Transverse colon (tissue), 4 donors: Measurements from ENCODE around the gene HOXB7. TPM values are rescaled to one million over a fixed set of nuclear protein-coding genes. Genes with fewer than 3 reads are reported as not detected.

Experiments
- DNase-seq: peaks from one replicate; pipeline ENCODE4 v3.0.0-alpha.2; 2019
- H3K27ac ChIP-seq, 4 donors: fragments of 200-600 bp; sonication (generic); 2 replicates each; pipeline ENCODE4 v1.5.1; 2016 to 2018; ENCODE audit warnings: inconsistent platforms in 4 of 4
- H3K27me3 ChIP-seq: fragments of 200-600 bp; sonication (generic); 2 replicates; pipeline ENCODE4 v1.5.1; 2017; ENCODE audit warnings: inconsistent platforms
- H3K36me3 ChIP-seq, 4 donors: fragments of 200-600 bp; sonication (generic); 2 replicates each; pipeline ENCODE4 v1.5.1; 2017 to 2019; ENCODE audit warnings: inconsistent platforms in 4 of 4
- H3K4me1 ChIP-seq, 4 donors: fragments of 200-600 bp; sonication (generic); 2 replicates each; pipeline ENCODE4 v1.5.1; 2017 to 2020; ENCODE audit warnings: inconsistent platforms in 4 of 4
- H3K4me3 ChIP-seq, 4 donors: fragments of 200-600 bp; sonication (generic); 1 replicate in 1 of 4; 2 replicates in 3 of 4; pipeline versions ENCODE4 v1.5.1 to v1.6.1; 2017 to 2019; ENCODE audit warnings: inconsistent platforms in 4 of 4
- H3K9me3 ChIP-seq, 2 donors: fragments of 200-600 bp; sonication (generic); 2 replicates each; pipeline ENCODE4 v1.5.1; 2017 to 2019; ENCODE audit warnings: inconsistent platforms in 2 of 2
- EP300 ChIP-seq: sonication (generic); formaldehyde crosslinking; IDR thresholded peaks from one replicate; pipeline ENCODE4 v1.6.1; 2017; ENCODE audit warnings: antibody characterized with exemption, low read depth
- POLR2A ChIP-seq: fragments of 450-650 bp; IDR thresholded peaks from one replicate; pipeline ENCODE4 v1.6.1; 2016; ENCODE audit warnings: antibody characterized with exemption, mild to moderate bottlenecking, moderate library complexity
- POLR2AphosphoS5 ChIP-seq, 3 donors: sonication (generic); formaldehyde crosslinking; IDR thresholded peaks; one replicate each; pipeline ENCODE4 v1.6.1; 2016; ENCODE audit warnings: antibody characterized with exemption in 3 of 3
- WGBS, 2 donors: methylation state at CpG; one replicate each; pipeline ENCODE4 v1.1.5; 2018; ENCODE audit warnings: low coverage in 1 of 2; 5-methylcytosine and 5-hydroxymethylcytosine counted together
- in situ Hi-C, 4 donors: fragments of 200-750 bp; cut with MboI; loops; one replicate each; pipeline versions ENCODE4 v1.15.0 to v1.15.1; 2017; ENCODE audit warnings: low sequenced_read_pairs in 3 of 4, low pct_ligation_motif_present in 1 of 4, low pct_unique_long_range_greater_than_20kb in 1 of 4
- intact Hi-C: fragments of 100-400 bp; cut with DNase I; formaldehyde crosslinking; loops from one replicate; pipeline ENCODE4 v1.15.1; 2023; ENCODE audit warnings: low total_unique reads
- total RNA-seq, 4 donors: library from RNA; depleted of rRNA; stranded (reverse); fragments of >200 nt; gene quantifications; one replicate each; pipeline ENCODE4 v1.1.0, GENCODE V29; 2016
- TF ChIP-seq, protein P1 (sequence below), 5 experiments: fragments of 200-600 bp in 3 of 5; fragments of 450-650 bp in 2 of 5; sonication (generic) in 3 of 5; IDR thresholded peaks; 1 replicate in 2 of 5; 2 replicates in 3 of 5; pipeline ENCODE4 v1.5.1; 2016 to 2017; ENCODE audit warnings: antibody characterized with exemption in 5 of 5, inconsistent platforms in 3 of 5, mild to moderate bottlenecking in 2 of 5, moderate library complexity in 1 of 5

Gene HOXB7
- total RNA-seq, 4 donors from 2014 or later, result 11.2 to 20.9 (median 16.7) TPM; not detected in 1

DNA sequence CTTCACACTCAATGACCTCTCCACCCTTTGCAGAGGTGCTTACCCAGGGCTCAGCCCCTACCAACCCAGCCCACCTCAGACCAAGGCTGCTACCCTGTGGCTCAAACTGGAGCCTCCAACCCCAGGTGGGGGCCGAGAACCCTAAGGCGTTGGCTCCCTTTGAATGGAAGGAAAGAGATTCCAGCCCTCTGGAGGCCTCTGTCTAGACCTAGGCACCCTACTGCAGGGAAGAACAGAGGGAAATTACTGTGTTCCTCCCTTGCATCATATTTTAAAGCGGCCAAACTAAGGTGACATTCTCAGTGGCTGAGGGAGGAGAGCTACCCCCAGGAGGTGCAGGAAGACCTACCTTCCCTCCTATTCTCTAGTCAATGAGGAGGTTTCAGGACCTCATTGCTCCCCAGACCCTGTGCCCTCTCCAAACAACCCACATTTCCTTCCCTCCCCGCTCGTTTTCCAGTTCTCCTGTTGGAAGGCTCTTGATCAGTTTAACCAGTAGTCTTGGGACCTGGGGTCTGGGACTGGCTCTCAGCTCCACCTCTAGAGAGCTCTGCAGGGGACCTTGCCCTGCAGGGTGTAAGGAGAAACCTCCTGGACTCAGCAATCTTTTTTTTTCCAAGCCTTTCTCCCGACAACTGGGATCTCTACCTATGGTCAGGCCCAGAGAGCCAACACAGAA, 9.8 kb upstream of the HOXB7 start:
- H3K4me3 ChIP-seq, result peak overlapping the region in 1 of 4 donors; percentile 14
- H3K27ac ChIP-seq, result peak overlapping the region in 3 of 4 donors; percentile 74 to 79 (median 77)
- intact Hi-C loops, result no loop called here
- H3K4me1 ChIP-seq, result peaks cover 4 to 69% (median 49%) of the 10 kb centered on the region in 4 donors
- WGBS, 2 donors, result 31 to 48% methylated on average over 3 to 6 of the region's 6 CpGs
- H3K36me3 ChIP-seq, result no peaks in the 10 kb centered on the region
- TF ChIP-seq EP300, result no peak
- no peak for TF ChIP-seq POLR2AphosphoS5 (IDR thresholded peaks at IDR 0.05)
- TF ChIP-seq, protein P1, sequence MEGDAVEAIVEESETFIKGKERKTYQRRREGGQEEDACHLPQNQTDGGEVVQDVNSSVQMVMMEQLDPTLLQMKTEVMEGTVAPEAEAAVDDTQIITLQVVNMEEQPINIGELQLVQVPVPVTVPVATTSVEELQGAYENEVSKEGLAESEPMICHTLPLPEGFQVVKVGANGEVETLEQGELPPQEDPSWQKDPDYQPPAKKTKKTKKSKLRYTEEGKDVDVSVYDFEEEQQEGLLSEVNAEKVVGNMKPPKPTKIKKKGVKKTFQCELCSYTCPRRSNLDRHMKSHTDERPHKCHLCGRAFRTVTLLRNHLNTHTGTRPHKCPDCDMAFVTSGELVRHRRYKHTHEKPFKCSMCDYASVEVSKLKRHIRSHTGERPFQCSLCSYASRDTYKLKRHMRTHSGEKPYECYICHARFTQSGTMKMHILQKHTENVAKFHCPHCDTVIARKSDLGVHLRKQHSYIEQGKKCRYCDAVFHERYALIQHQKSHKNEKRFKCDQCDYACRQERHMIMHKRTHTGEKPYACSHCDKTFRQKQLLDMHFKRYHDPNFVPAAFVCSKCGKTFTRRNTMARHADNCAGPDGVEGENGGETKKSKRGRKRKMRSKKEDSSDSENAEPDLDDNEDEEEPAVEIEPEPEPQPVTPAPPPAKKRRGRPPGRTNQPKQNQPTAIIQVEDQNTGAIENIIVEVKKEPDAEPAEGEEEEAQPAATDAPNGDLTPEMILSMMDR (IDR thresholded peaks at IDR 0.05), result no peak
- TF ChIP-seq POLR2A, result no peak
- in situ Hi-C loops, result no loop called here
- no peaks in the 10 kb centered on the region for H3K9me3 ChIP-seq
- H3K27me3 ChIP-seq, result peaks cover 100% of the 10 kb centered on the region
- DNase-seq, result no peak

DNA sequence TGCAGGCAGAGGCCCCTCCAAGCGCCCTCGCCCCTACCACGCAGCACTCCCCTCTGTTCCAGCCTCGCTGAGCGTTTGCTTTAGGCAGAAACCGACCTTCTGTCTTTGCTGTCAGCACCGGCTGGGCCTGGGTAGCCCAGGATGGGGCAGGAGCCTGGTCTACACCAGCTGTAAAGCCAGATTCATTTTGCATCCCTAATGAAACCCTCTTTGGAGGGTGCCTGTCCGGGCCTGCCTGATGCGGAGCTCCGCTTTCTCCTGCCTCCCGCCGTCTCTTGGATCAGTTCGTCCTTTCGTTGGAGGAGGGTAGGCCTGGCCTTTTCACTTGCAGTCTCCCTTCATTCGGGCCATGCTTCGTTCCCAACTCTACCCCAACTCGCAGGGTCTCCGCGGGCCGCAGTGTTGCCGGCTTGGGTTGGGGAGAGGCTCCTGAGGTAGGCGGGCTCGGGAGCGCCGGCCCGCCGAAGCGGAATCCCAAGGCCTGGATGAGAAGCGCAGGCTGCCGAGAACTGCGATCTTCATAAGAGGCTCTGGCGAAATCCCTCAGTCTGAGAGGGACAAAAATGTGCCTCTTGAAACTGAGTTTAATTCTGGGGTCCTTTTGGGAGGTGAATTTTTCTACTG, 9.1 kb upstream of the HOXB7 start:
- DNase-seq, result no peak
- WGBS, 2 donors, result 47% methylated on average over 28 of the region's 32 CpGs; no CpG with 5 or more reads in 1 of the 2 donors
- H3K9me3 ChIP-seq, result no peaks in the 10 kb centered on the region
- peak overlapping the region in 1 of 4 donors; percentile 14 for H3K4me3 ChIP-seq
- peak overlapping the region; percentile 74 to 82 (median 78) for H3K27ac ChIP-seq
- peak; percentile 27 for TF ChIP-seq POLR2A
- TF ChIP-seq POLR2AphosphoS5 (IDR thresholded peaks at IDR 0.05), result no peak
- intact Hi-C loops, result loop anchor here (5.0 kb wide), 1 partner anchor 283 kb away; no protein-coding TSS in a partner anchor
- no peaks in the 10 kb centered on the region for H3K36me3 ChIP-seq
- peaks cover 3 to 68% (median 42%) of the 10 kb centered on the region in 4 donors for H3K4me1 ChIP-seq
- H3K27me3 ChIP-seq, result peaks cover 100% of the 10 kb centered on the region
- in situ Hi-C loops, result no loop called here

DNA sequence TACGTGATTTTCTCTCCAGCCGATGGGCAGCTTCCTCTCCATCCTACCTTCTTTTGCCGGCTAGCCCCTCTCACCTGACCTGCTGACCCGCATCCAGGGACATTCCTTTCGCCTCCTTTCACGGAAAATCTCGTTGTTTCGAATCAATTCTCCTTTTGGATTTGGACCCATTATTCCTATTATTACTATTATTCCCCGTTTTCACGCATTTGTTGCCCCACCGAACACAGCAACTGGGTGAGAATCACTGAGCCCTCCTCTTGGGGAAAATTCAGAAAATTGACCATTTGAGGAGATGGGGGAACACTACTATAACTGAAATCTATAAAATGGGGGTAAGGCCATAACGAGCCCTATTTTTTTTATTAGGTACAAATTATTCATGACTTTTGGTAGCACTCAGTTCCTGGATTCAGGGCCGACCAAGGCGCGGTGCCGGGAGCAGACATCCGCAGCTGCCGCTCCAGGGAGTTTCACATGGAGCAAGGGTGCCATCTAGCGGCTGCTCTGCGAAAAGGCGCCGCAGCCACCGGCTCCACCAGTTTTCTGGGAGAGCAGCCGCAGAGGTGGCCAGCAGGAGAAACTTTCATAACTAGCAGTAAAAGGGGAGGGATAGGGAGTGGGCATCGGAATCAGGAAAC, 7.6 kb upstream of the HOXB7 start:
- intact Hi-C loops, result loop anchor here (5.0 kb wide), 1 partner anchor 281 kb away; no protein-coding TSS in a partner anchor
- Histone ChIP-seq H3K4me3 (peak overlapping the region in 2 of 4 donors; percentile 22 to 39), H3K9me3 (no peaks in the 10 kb centered on the region), H3K27me3 (peaks cover 100% of the 10 kb centered on the region), H3K36me3 (no peaks in the 10 kb centered on the region), H3K4me1 (peaks cover 0 to 79% (median 51%) of the 10 kb centered on the region in 4 donors), H3K27ac (peak overlapping the region in 3 of 4 donors; percentile 74 to 82 (median 79))
- peak; percentile 94 for DNase-seq
- in situ Hi-C loops, result no loop called here
- TF ChIP-seq POLR2AphosphoS5 (IDR thresholded peaks at IDR 0.05) (peak in 2 of 3 donors; percentile 19 to 38), POLR2A (no peak), EP300 (no peak)
- TF ChIP-seq, protein P1 (IDR thresholded peaks at IDR 0.05), result peak; percentile 96 to 100 (median 98)
- 5 to 6% methylated on average over 8 to 25 of the region's 25 CpGs for WGBS, 2 donors

DNA sequence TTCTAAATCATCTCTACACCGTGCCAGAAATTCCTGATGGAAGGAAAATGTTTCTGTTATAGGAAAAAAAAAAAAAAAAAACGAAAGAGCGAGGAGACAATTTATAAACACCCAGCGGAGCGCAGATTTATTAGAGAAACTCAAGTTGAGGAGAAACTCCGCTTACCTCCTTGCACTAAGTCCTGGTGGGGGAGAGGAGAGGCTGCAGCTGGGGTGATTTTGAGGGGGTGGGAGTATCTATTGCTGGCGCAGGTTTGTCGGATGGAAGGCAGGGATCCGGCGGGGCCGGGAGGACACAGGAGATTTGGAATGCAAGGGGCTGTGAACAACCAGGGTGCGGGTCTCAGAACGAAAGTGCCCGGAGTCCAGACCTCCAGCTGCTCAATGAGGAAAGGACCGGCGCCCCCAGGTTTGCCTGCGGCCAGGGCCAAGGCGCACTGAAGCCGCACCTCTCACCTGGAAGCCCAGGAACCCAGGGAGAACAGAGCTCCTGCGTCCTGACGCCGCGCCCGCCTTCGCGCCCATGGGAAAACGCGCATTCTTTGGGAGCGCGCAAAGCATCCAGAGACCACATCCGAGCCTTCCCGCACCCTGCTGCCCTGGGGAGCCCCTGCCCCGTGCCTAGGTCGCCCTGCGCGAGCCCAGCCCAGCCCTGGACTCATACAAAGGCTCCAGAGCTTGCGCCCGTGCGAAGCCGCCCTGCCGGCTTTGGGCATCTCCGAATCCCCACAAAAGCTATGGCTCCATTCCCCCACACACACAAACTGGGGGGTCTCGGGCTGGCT, 6.8 kb upstream of the HOXB7 start:
- peaks cover 100% of the 10 kb centered on the region for H3K27me3 ChIP-seq
- 10 to 11% methylated on average over 8 to 22 of the region's 43 CpGs for WGBS, 2 donors
- H3K9me3 ChIP-seq, result no peaks in the 10 kb centered on the region
- peak overlapping the region in 1 of 4 donors; percentile 45 for H3K27ac ChIP-seq
- no peak for DNase-seq
- peak overlapping the region in 2 of 4 donors; percentile 22 to 38 for H3K4me3 ChIP-seq
- no peaks in the 10 kb centered on the region for H3K36me3 ChIP-seq
- in situ Hi-C loops, result no loop called here
- intact Hi-C loops, result loop anchor here (5.0 kb wide), 1 partner anchor 280 kb away; no protein-coding TSS in a partner anchor
- TF ChIP-seq EP300, result no peak
- TF ChIP-seq POLR2A, result no peak
- no peak for TF ChIP-seq POLR2AphosphoS5 (IDR thresholded peaks at IDR 0.05)
- H3K4me1 ChIP-seq, result peaks cover 0 to 76% (median 56%) of the 10 kb centered on the region in 4 donors
